Measurements from ENCODE around the gene PLLP. TPM values are rescaled to one million over a fixed set of nuclear protein-coding genes. Genes with fewer than 3 reads are reported as not detected.
"Not testable (repeated sequence)": the region's sequence is repeated elsewhere in the genome, so short reads cannot be mapped to it uniquely, and the experiment has no call there.

Gene PLLP
- polyA plus RNA-seq, 1 donor = 1.1 TPM

- DNase-seq (ENCODE audit: low read depth) = no peak
These were observed 10.6 kb downstream of the PLLP start for GRCh38 chr16:57273826-57274225.

- DNase-seq (ENCODE audit: low read depth) = no peak
These were observed 11.1 kb downstream of the PLLP start for GRCh38 chr16:57273359-57273758.

- DNase-seq (ENCODE audit: low read depth) = no peak
These were observed 12.5 kb downstream of the PLLP start for GRCh38 chr16:57271867-57272495.

- DNase-seq (ENCODE audit: low read depth) = no peak
These were observed 13.5 kb downstream of the PLLP start for GRCh38 chr16:57271063-57271345.

GRCh38 chr16:57270221-57271062, 14.0 kb downstream of the PLLP start:
- no peak for DNase-seq (ENCODE audit: low read depth)

GRCh38 chr16:57268804-57269800, 15.4 kb downstream of the PLLP start:
- DNase-seq (ENCODE audit: low read depth) = no peak

- DNase-seq (ENCODE audit: low read depth) = not testable (repeated sequence)
These were observed 17.1 kb downstream of the PLLP start for GRCh38 chr16:57267343-57267742.

GRCh38 chr16:57266531-57267260, 17.8 kb downstream of the PLLP start:
- no peak for DNase-seq (ENCODE audit: low read depth)

GRCh38 chr16:57265850-57266530, 18.5 kb downstream of the PLLP start:
- DNase-seq (ENCODE audit: low read depth) = no peak

- DNase-seq (ENCODE audit: low read depth) = no peak
These were observed 19.5 kb downstream of the PLLP start for GRCh38 chr16:57264950-57265371.

GRCh38 chr16:57264381-57264780, 20.1 kb downstream of the PLLP start:
- no peak for DNase-seq (ENCODE audit: low read depth)

GRCh38 chr16:57263541-57264351, 20.7 kb downstream of the PLLP start:
- no peak for DNase-seq (ENCODE audit: low read depth)

GRCh38 chr16:57262841-57263540, 21.5 kb downstream of the PLLP start:
- DNase-seq (ENCODE audit: low read depth) = no peak

- no peak for DNase-seq (ENCODE audit: low read depth)
These were observed 22.7 kb downstream of the PLLP start for GRCh38 chr16:57261806-57262205.

- no peak for DNase-seq (ENCODE audit: low read depth)
These were observed 24.1 kb downstream of the PLLP start for GRCh38 chr16:57260294-57260929.

GRCh38 chr16:57258910-57259475, 25.5 kb downstream of the PLLP start:
- no peak for DNase-seq (ENCODE audit: low read depth)

- no peak for DNase-seq (ENCODE audit: low read depth)
These were observed 26.1 kb downstream of the PLLP start for GRCh38 chr16:57258226-57258909.

Data from forelimb muscle (tissue), 1 donor.